GM18868 (cell line): ENCODE data around the gene ZC3HAV1.
"Not testable (repeated sequence)": the region's sequence is repeated elsewhere in the genome, so short reads cannot be mapped to it uniquely, and the experiment has no call there.

Experiments
- ATAC-seq: cut with Tn5 transposase; IDR thresholded peaks from one replicate; pipeline ENCODE4 v1.9.1; 2021; ENCODE audit warnings: mild to moderate bottlenecking, moderate library complexity; ENCODE audit not compliant: unreplicated experiment

ZC3HAV1 gene

DNA sequence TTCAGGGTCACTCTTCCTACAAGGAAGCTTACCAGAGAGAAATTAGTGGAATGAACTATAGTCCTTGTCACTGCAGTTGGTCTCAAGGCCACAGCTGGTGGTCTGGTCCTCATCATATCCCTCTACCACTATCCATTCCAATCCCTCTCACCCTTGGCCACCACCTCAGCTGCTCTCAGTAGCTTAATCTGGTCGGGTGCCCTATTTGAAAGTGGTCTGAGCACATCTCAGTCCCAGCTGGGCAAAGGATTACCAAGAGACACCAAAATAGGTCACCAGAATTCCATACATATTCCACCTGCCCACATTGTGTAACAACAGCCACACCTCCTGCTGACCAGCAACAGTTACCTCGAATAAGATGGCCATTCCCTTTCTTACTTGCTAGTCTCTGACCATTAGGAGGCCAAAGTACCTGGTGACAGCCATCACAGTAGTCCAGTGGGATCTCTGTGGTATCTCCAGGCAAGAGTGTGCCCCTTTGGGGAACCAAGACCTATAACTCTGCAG, 3.3 kb upstream of the ZC3HAV1 start:
- no peak for ATAC-seq

DNA sequence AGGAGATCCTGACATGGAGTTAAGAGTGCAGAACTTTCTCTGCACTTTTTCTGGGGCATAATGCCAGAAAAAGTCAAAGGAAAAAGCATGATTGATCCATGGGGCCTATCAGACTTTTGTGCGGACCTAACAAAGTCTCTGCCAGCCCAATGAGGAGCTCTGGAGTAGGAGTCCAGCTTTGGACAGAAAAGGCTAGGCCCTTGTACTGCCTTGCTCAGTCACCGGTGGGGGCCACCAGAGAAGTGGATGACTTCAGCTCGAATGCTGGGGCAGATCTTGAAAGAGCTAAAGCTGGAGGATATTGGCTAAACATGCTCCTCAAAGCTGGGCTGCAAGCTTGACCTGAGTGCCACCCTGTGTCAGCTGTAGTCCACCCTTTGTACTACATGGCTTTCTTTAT, 2.8 kb upstream of the ZC3HAV1 start:
- no peak for ATAC-seq

DNA sequence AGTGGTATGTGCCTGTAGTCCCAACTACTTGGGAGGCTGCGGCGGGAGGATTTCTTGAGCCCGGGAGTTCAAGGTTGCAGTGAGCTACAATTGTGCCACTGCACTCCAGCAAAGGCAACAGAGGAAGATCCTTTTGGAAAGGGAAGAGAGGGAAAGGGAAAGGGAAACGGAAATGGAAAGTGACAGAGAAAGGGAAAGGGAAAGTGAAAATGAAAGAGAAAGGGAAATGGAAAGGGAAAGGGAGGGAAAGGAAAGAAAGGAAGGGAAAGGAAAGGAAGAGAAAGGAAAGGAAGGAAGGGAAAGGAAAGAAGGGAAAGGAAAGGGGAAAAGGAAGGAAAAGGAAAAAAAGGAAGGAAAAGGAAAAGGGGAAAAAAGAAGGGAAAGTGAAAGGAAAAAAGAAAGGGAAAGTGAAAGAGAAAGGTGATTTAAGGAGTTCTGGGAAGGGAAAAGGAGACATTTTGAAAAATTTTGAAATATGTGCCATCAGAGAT, 2.3 kb upstream of the ZC3HAV1 start:
- ATAC-seq, result no peak

DNA sequence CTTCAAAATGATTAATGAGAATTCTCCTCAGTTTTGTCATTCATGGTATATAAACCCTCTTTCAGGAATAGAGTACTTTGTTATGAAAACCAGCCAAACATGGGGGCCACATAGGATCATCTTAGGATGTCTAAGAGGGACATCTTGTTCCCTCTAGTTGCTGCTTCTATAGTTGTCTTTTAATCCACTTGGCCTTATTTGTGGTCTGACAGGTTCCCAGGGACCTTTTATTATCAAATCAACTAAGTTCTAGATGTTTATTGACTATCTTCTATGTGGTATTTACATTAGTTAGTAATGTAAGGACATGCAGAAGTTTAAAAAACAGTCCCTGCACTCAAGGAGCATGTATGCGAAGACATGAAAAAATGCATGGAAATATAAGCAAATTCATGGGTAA, 1.6 kb upstream of the ZC3HAV1 start:
- no peak for ATAC-seq

DNA sequence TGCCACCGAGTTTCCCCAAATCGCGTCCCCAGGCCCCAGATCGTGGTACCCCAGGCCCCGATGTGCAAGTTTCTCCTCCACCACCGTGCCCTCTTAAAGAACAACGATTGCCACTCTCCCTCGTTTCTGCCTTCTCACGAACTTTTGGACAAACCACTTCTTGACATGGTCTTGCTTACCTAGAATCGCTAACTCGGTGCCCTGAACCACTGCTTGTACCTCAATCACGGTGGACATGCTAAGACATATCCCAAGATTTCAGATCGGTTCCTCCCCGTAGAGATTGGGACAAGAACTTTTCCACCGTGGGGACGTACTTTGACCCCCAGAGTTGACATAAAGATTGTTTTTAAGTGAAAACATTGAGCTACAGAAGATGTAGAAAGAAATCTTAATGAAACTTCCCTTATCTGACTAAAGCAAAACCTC, 477 bp upstream of the ZC3HAV1 start:
- peak; percentile 11 for ATAC-seq

DNA sequence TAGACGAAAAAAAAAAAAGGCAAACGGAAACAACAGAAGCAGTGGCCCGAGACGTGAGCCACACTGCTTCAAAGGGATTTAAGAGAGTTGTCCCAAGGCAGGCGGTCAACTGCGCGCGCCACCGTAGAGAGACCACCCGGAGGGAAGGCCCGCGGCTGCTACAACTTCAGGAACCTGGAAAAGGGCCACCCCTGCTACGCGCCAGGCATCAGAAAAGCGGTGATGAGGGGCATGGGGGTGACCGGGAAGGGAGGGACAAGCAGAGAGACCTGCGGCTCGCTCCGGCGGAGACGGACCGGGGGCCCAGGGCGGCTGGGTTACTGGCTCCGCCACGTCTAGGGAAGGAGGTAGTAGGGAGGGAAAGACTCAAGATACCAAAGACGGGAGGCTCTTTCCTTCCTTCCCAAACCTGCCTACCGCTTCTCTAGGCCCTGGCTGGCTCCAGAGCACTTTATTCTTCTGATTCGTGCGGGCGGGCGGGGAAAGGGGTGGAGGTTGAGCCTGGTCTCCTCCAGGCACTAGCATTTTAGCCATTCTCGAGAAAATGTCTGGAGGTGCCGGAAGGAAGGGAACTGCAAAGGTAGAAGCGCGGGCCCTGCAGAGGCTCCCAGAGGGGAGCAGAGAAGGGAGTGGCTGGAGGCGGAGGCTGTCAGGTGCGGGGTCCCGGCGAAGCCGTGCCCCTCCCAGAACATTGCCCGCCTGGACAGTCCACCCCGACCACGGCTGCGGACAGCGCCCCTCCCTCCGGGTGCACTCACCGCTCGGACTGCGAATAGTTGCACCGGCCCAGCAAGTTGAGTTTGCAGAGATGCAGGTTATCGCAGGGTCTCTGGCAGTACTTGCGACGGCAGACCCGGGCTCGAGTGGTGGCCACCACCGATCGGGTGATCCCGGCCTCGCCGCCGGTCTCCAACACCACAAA, 993 bp downstream of the ZC3HAV1 start:
- peak; percentile 4 for ATAC-seq

DNA sequence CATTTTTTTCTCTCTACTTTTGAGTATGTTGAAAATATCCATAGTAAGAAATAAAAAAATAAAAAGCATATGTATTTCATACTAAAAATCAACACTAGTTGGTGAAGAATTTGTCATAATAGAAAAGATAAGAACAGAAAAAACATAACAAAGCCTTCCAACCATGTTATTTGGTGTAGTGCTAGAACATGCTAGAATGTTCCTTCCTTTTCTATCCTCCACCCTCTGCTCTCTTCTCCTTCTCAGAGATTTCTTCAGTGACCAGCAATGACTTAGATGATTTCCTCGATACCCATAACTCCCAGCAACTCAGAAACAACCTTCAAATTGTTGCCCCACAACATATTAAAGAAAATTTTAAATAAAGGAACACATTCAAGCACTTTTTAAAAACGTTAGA, 2.6 kb downstream of the ZC3HAV1 start:
- ATAC-seq, result no peak

DNA sequence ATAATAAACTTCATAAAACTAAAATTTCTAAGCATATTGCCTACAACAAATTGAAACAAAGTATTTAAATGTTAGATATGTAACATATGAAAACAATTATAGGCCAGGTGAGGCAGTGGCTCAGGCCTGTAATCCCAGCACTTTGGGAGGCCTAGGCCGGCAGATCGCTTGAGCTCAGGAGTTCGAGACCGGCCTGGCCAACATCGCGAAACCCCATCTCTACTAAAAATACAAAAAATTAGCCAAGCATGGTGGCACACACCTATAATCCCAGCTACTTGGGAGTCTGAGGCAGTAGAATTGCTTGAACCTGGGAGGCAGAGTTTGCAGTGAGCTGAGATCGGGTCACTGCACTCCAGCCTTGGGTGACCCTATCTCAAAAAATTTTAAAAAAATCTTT, 3.3 kb downstream of the ZC3HAV1 start:
- not testable (repeated sequence) for ATAC-seq

DNA sequence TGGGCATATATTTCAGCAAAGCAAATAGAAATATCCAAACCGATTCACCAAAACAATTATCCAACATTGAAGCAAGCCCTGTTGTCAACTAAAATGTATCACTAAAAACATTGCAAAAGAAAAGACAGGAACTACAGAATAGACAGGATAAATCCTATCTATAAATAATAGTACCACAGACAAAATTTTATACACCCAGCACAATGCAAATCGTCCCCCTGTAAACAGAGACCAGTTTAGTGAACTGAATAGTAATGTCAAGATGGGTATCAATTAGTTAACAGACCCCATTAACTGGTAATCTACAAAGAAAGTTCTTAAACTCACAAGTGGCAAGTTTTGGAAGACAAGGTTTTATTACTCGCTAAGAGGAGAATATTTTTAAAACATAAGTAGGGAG, 4.0 kb downstream of the ZC3HAV1 start:
- ATAC-seq, result no peak

DNA sequence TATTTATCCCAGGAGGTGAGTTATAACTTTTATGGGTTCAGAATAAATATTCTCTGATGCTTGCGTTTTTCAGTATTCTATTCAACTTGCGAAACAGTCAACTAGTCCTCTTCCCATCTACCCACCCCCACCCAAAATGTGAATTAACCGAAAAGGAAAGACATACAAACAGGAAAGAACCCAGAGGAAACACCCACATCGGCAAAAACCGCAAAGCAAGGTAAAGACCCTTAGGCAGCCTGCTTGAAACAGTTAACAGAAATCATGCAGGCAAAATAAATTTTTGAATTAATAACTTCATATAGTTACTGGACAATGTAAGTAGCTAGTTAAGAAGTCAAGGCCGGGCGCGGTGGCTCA, 5.4 kb downstream of the ZC3HAV1 start:
- peak; percentile 28 for ATAC-seq

DNA sequence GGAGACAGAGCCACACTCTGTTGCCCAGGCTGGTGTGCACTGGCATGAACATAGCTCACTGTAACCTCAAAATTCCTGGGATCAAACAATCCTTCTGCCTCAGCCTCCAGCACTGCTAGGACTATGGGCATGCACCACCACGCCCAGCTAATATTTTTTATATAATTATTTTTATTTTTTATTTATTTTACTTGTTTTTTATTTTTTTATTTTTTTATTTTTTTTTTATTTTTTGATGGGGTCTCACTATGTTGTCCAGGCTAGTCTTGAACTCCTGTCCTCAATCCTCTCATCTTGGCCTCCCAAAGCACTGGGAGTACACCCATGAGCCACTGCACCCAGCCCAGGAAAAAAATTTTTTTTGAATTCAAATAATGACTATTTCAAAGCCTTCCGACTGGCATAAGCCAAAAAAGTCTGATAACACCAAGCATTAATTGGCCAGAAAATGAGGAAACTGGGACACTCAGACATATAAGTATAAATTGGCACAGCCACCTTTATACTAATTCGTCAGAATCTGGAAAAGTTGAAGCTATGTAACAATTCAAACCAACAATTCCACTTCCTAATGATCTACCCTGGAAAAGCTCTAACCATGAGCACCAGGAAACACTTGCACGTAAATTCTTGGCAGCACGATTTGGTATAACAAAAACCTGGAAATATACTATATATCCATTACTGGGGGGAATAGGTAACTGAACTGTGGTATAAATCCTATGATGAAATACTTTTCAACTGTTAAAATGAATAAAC, 6.3 kb downstream of the ZC3HAV1 start:
- peak; percentile 5 for ATAC-seq

DNA sequence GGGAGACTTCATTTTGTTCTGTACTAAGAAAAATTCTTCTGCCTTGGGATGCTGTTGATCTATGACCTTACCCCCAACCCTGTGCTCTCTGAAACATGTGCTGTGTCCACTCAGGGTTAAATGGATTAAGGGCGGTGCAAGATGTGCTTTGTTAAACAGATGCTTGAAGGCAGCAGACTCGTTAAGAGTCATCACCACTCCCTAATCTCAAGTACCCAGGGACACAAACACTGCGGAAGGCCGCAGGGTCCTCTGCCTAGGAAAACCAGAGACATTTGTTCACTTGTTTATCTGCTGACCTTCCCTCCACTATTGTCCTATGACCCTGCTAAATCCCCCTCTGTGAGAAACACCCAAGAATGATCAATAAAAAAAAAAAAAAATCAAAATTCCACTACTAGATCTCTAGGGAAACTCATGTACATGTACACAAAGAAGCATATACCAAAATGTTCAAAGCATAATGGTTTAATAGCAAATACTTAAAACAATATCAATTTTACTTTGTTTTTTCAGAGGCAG, 7.8 kb downstream of the ZC3HAV1 start:
- ATAC-seq, result not testable (repeated sequence)

DNA sequence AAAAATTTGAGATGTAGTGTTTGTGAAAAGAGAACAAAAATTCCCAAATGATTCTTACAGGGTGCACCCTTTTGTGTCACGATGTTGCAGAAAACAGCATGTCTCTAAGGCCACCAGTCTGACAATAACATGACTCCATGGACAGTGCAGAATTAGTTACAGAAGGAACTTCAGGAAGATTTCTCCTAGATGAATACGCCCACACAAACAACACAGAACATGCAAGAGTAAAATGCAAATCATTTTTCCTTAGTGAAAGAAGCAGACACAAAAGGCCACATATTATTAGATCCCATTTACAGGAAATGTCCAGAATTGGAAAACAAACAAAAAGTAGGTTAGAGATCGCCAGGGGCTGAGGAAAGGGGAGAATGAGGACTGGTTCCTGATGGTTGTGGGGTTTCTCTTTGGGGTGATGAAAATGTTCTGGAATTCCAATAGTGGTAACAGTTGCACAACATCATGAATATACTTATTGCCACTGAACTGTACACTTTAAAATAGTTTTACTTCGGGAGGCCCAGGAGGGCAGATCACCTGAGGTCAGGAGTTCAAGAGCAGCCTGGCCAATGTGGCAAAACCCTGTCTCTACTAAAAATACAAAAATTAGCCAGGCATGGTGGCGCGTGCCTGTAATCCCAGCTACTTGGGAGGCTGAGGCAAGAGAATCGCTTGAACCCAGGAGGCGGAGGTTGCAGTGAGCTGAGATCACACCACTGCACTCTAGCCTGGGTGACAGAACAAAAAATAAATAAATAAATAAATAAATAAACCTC, 10.2 kb downstream of the ZC3HAV1 start:
- no peak for ATAC-seq

DNA sequence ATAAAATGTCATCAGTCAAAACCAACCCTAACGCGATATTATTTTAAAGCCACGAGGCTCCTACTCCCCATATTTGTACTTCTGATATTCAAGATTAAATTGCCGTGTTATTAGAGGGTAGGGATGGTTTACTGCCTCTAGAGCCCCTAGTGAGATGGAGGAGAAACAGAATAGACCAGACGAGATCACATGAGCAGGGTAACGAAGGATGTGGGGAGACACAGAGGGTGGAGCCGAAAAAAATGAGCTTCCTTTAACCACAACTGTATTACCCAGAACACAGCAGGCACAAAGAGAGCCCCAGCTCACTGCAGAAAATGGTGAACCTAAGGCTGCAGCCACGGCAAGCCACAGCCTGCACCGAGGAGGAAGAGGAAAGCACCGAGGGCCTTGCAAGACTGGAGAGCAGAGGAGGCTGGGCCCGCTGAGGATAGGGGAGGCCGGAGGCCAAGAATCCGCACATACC, 14.3 kb downstream of the ZC3HAV1 start:
- peak; percentile 100 for ATAC-seq

DNA sequence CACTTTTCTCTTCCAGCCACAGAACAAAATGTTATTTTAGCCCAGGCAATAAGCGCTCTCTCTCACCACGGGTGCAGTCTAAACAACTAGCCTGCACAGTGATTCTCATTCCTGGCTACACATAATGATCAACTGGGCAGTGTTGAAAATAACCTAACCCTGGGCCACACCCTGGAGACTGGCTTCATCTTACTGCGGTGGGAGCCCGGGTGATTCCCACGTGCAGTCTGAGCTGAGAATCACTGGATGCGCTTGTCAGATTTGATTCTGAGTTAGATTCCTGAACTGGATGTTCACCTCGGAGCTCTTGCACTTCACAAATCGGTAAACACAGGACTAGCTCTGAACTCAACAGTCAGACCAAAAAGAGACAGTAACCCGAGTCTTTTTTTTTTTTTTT, 14.9 kb downstream of the ZC3HAV1 start:
- ATAC-seq, result peak; percentile 3

DNA sequence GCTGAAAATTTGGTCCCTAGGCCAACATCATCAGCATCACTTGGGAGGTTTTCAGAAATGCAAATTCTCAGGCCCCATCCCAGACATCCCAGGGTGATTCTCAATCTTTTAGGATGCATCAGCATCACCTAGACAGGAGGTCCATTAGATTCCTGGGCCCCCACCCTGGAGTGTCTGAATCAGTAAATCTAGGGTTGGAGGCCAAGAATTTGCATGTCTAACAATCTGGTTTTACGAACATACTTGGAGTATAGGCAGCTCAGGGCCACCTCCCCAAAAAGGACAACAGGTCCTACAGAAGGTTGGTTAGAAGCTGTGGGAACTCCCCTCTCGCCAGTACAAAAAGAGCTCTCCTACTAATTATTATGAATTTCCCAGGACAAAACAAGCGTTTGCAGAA, 15.5 kb downstream of the ZC3HAV1 start:
- ATAC-seq, result no peak

DNA sequence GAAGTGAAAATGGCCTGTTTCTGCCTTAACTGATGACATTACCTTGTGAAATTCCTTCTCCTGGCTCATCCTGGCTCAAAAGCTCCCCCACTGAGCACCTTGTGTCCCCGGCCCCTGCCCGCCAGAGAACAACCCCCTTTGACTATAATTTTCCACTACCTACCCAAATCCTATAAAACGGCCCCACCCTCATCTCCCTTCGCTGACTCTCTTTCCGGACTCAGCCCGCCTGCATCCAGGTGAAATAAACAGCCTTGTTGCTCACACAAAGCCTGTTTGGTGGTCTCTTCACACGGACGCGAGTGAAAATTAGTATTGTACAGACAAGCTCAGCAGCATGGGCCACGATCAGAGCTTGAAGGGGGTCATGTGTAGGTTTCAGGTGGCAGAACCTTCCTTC, 16.0 kb downstream of the ZC3HAV1 start:
- ATAC-seq, result not testable (repeated sequence)

DNA sequence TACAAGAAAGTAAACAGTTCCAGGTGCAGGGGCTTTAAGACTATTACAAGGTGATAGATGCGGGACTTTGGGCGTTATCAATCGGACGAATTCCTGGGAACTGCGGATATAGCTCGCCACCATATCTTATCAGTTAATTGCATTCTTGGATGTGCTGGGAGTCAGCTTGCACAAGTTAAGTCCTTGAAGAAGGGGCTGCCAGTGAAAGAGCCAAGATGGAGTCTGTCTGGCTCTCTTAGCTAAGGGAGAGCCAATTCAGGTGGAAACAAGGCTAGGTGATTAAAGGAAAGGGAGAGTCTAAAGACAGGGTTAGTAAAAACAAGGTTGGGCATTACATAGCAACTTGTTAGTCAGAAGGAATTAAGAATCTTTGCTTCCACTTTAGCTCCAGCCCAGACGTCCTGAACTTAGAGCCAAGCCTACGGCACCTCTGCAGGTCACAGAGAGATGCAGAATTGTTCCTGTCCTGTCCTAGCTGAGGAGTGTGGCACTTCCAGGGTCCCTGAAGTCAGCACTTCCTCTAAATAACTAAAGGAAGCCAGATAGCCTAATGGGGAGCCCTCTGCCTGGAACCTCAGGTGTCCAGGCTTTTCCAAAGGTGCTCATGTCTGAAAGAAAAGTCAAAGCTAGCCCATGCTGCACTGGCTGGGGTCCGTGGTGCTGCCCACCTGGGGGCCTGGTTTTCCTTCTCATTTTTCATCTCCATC, 17.3 kb downstream of the ZC3HAV1 start:
- ATAC-seq, result no peak

DNA sequence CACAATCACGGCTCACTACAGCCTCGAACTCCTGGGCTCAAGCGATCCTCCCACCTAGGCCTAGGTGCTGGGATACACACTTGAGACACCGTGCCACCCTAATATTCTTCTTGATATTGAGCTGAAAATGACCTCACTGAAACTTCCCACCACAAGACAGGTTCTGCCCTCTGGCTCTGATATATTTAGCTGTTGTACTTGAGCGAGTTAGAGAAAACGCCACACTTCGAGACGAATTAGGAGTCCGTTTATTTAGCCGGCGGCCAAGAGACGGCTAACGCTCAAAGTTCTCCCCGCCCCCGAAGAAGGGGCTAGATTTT, 17.9 kb downstream of the ZC3HAV1 start:
- no peak for ATAC-seq

DNA sequence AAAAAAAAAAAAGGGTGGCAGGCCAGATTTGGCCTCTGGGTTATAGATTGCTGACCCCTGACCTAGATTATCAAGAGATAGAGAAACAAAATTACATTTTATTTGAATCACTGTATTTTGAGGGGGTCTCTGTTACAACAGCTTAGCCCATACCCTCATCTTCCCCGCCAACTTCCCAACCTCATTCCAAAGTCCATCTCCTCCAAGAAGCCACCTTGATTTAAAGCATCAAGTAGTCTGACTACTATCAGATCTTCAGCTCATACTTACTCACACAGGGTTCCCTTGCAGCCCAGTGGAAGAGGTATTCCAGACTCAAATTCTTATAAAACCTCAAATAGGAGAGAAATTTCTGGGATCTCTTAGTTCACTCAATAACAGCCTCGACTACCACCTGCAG, 20.4 kb downstream of the ZC3HAV1 start:
- ATAC-seq, result no peak
